ENCODE results near the gene MTLN. TPM values are rescaled to one million over a fixed set of nuclear protein-coding genes. Genes with fewer than 3 reads are reported as not detected.
"Not testable (repeated sequence)": the region's sequence is repeated elsewhere in the genome, so short reads cannot be mapped to it uniquely, and the experiment has no call there.

MTLN gene
- polyA plus RNA-seq, 1 donor = 9.8 TPM

DNA sequence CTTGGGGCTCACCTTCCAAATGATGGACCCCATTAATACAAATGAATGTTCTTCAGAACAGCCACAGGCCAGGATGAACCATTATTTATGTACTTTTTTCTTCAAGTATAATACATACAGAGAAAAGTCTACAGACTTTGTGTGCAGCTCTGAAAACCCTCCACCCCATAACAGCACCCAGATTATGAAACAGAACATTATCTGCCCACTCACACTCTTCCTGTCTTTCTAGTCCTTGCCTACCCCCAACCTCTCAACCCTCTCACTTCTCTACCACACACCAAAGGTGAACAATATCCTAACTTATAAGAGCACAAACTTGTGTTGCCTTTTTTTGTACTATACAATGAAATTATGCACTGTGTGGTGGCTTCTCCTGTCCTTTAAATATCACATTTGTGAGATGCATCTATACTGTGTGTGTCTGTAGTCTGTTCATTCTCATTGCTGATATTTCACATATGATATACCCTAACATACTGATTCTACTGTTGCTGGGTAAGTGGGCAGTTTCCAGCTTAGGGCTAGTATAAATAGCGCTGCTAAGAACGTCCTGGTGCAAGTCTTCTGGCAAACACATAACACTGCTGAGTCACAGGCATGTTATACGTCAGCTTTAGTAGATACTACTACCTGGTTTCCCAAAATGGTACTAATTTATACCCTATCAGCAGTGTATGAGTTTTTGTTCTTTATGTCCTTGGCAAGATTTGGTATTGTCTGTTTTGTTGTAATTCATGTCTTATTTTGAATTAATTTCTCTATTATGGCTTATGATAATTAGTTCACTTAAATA, 6.5 kb downstream of the MTLN start:
- DNase-seq = no peak

- peak; percentile 87 for DNase-seq
Measured at GRCh38 chr2:110204408-110205385, 7.7 kb downstream of the MTLN start, which contains the start of gene NPHP1. Gene NPHP1, minus strand, starts transcription at chr2:110205013. Its CDS starts 45 bp downstream, at chr2:110204968.

GRCh38 chr2:110198016-110198415, 14.3 kb downstream of the MTLN start:
- no peak for DNase-seq

GRCh38 chr2:110197452-110197851, 14.9 kb downstream of the MTLN start:
- no peak for DNase-seq

GRCh38 chr2:110190169-110190568, 22.2 kb downstream of the MTLN start:
- DNase-seq = not testable (repeated sequence)

DNA sequence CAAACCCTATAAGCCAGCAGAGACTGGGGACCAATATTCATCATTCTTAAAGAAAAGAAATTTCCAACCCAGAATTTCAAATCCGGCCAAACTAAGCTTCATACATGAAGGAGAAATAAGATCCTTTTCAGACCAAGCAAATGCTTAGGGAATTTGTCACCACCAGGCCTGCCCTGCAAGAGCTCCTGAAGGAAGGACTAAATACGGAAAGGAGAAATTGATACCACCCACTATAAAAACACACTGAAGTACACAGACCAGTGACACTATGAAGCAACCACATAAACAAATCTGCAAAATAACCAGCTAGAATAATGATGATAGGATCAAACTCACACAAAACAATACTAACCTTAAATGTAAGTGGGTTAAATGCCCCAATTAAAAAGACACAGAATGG, 29.9 kb downstream of the MTLN start:
- DNase-seq = no peak

DNA sequence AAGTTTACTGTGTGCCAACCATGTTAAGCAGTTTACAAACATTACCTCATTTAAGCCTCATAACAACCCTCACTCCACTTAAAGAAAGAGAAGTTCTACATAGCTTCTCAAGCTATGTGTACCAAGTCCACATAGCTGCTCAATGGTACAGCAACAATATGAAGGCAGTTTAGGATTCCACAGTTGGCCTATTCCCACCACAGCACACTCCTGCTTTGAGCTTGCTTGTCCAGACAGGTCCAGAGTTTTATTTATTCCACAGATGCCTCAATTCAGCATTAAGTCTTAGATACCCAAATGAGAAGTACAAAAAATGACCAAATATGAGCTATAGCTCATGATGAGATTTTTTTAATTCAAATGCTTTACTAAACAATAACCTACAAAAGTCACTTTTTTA, 32.3 kb downstream of the MTLN start:
- no peak for DNase-seq

GRCh38 chr2:110173523-110173922, 38.8 kb downstream of the MTLN start:
- no peak for DNase-seq

- DNase-seq = no peak
Measured at GRCh38 chr2:110172506-110172905, 39.8 kb downstream of the MTLN start.

DNA sequence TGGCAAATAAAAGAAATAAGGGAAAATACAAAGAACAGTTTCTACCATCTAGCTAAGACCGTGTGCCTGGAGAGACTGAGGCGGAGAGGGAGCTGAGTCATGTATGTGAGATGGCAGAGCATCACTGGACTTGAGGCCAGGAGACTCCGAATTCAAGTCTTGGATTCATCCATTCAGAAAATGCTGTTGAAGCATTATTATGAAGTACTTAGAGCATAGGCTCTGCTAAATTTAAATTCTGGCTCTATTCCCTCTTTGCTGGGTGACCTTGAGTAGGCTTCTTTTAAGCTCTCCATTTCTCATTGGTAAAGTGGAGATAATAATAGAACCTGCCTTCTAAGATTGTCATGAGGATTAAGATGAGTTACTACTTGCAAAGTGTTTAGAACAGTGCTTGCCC, 42.2 kb downstream of the MTLN start:
- DNase-seq = no peak

GRCh38 chr2:110167326-110168000, 44.9 kb downstream of the MTLN start:
- no peak for DNase-seq

GRCh38 chr2:110166266-110166665, 46.1 kb downstream of the MTLN start:
- DNase-seq = no peak

Other genes starting within 250 kb of the MTLN start
- 15.2 TPM for gene MALL, start 96.7 kb downstream of the MTLN start, polyA plus RNA-seq (ENCODE audit: insufficient read length)
- gene NPHP1, start 7.5 kb downstream of the MTLN start, polyA plus RNA-seq (ENCODE audit: insufficient read length) = 22.9 TPM